T-helper 2 cell treated with Interferon-gamma antibody and Interleukin-4, amounts not matched to agents 100 ng/mL and 5 ng/mL, for 36 hours (primary cell): ENCODE results near the gene MCF2L. TPM values are rescaled to one million over a fixed set of nuclear protein-coding genes. Genes with fewer than 3 reads are reported as not detected.

ENCODE experiments used
- intact Hi-C: fragments of 100-400 bp; cut with micrococcal nuclease; formaldehyde crosslinking; loops from one replicate; pipeline ENCODE4 v1.15.1; 2023
- total RNA-seq: library from RNA; stranded (reverse); gene quantifications from 2 replicates; pipeline ENCODE4 v1.2.3, GENCODE V29; 2022

The MCF2L gene
- total RNA-seq, 1 donor from 2014 or later, result 0.14 TPM

- intact Hi-C loops, result no loop called here
Observed at GRCh38 chr13:112994781-112995355, 25.9 kb downstream of the MCF2L start.

GRCh38 chr13:112995395-112996191, 26.6 kb downstream of the MCF2L start:
- intact Hi-C loops, result no loop called here

DNA sequence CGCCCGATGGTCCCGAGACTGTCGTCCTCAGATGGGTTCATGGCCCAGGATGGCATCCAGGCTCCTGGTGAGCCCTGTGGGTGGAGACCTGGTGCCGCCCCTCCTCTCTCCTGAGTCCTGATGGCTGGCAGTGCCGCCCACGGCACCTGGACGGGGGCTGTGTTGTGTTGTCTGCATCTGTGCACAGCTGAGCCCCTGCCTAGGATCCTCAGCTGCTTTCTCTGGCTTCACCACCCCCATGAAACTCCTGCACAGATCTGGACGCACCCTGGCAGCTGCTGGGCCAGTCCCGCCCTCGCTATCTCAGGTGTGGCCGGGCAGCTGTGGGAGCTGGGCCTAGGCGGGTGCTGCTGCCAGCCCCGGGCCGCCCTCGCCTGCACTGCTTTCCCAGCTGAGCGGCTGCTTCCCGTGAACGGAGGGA, 27.7 kb downstream of the MCF2L start:
- intact Hi-C loops, result no loop called here

DNA sequence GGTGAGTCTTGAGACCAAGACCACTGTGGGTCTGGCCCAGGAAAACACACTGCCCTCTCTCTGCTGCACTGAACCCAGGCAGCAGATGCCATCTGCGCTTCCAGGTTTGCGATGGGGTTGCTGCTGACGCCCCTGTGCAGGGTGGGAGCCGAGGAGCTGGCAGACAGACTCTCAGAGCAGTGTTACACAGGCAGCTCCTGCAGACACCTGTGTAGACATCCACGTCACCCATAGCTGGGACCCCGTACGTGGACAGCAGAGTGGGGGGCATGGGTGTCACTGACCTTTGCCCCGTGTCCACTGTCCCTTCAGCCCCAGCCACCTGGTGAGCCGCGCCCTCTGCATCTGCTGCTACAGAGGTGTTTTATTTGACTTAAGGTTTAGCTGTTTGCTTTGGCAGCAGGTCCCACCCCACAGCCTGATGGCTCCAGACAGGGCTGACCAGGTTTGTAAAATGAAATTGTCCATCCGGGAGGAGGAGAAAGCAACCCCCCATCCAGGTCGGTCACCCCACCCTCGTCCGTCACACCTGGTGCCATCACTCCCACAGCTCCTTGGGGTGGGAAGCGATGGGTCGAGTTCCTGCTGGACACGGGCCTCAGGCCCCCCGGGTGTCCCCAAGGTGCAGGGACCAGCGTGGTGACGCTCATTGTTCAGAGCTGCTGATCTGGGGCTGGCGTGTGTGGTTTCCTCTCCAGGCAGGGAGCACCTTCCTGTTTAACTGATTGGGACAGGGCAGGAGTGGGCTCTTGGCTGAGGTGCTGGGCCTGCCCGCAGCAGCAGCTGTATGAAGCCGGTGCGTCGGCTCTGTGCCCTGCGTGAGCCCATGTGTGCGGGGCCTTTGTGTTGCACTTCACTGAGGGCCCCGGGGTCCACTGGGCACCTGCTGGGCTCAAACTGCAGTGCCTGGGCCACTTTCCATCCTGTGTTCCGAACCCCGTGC, 28.4 kb downstream of the MCF2L start:
- intact Hi-C loops, result no loop called here

GRCh38 chr13:112998521-112999280, 29.7 kb downstream of the MCF2L start:
- intact Hi-C loops, result no loop called here

DNA sequence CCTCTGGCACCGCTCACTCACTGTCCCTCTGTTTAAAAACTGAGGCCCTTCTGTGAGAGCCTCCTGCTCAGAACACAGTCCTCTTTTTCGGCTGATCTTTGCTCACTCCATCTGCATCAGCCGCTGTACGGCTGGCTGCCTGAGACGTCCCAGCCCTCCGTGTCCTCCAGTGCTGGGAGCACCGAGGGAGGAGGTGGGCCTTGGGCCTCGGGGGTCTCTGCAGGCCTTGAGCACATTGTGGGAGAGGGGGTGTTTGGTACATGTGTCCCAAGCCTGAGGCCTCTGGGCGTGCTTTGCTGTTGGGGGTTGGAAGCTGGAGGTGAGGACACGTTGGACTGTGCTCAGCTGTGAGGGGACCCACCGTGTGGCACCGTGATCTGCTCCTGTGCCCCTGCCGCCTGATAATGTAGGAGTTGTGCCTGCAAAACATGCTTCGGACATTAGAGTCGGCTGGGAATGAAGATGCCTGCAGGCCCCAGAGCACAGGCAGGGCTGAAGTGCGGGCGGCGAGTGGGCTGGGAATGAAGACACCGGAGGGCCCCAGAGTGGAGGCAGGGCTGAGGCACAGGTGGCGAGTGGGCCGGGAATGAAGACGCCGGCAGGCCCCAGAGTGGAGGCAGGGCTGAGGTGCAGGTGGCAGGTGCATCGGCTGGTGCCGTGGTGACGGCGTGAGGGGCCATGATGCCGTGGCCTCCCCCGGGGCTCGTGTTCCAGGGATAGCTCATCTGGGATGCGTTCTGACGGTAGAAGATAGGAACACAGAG, 30.6 kb downstream of the MCF2L start:
- intact Hi-C loops, result no loop called here

DNA sequence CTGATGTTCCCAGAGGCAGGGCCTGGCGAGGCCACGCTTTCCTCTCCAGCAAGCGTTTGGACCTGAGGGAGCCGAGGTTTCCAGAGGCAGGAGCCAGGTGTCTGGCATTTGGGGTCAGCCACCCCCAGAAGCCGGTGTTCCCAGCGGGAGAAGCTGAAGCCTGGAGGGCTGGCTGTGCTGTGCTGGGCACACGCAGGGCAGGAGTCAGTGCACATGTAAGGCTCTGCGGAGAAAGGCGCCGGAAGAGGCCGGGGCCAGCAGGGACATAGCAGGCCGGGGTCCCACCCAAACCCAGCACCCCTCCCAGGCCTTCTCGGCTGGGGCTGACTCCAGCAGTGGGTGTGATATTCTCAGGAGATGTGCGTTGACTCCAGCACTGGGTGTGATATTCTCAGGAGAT, 31.6 kb downstream of the MCF2L start:
- intact Hi-C loops, result no loop called here

DNA sequence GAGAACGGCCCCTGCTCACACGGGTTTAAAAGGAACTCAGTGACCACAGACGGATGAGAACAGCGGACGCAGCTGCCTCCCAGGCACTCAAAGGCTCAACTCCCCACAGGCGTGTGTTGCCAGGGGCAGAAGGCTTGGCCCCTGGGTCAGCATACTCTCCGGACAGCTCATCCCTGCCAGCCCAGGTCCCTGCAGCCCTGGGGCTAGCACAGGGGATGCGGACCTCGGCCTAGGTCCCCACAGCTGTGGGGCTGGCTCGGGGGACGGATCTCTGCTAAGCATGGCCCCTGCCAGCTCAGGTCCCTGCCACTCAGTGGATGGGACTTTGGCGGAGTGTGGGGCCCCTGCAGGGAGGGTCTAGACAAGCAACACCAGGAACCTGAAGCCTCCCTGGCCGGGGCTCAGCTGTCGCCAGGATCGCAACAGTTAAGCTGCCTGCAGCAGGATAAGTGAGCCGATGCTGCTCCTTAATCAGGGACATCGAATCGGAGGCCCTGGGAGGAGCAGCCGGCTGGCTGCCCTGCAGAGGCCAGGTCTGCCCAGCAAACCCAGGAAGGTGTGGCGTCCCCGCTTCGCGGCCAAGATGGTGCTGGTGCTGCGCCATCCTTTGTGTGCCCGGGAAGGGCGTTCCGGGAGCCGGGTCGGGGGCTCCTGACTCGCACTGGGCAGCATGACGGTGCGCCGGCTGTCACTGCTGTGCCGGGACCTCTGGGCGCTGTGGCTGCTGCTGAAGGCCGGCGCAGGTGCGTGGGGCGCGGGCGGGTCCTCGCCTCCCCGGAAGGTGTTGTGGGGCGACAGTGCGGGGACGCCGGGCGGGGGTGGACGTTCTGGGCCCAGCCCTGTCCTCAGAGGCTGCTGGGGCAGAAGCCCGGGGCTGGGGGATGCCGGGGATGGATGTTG, 32.5 kb downstream of the MCF2L start:
- intact Hi-C loops, result no loop called here

GRCh38 chr13:113002206-113002912, 33.3 kb downstream of the MCF2L start:
- intact Hi-C loops, result no loop called here

GRCh38 chr13:113002913-113003290, 33.9 kb downstream of the MCF2L start:
- intact Hi-C loops, result no loop called here

DNA sequence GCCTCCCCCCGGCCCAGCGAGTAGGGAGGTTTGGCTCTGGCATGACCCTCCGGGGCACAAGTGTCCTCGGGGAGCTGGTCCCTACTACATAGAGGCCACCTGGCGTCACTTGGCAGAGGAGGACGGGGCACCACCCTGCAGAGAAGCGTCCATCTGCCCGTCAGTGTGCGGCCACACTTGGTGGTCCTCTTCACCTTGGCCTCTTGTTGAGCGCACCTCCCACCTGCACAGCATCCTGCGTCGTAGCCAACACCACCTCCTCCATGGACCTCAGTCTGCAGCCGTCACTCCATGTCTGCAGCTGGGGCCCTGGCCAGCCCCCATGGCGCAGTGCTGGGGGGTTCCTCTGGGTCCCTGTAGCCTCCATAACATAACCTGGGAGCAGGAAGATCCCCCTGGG, 35.1 kb downstream of the MCF2L start:
- intact Hi-C loops, result no loop called here

GRCh38 chr13:113005076-113005865, 36.3 kb downstream of the MCF2L start:
- intact Hi-C loops, result no loop called here

DNA sequence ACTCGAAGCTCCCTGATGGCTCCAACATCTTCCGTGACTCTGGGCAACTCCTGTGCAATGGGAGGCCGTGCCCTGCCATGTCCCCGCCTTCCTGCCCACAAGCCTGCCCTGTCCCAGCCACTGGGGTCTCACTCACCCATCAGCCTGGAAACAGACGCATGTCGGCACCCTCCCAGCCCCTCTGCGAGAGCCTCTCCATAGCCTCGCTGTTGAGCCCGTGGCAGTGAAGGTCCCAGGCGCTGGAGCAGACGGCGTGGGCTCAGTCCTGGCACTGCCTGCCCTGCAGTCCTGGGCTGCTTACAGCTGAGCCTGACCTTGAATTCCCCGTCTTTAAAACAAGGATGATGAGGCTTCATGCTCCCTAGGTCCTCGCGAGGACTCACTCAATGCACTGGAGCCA, 37.0 kb downstream of the MCF2L start:
- intact Hi-C loops, result no loop called here

DNA sequence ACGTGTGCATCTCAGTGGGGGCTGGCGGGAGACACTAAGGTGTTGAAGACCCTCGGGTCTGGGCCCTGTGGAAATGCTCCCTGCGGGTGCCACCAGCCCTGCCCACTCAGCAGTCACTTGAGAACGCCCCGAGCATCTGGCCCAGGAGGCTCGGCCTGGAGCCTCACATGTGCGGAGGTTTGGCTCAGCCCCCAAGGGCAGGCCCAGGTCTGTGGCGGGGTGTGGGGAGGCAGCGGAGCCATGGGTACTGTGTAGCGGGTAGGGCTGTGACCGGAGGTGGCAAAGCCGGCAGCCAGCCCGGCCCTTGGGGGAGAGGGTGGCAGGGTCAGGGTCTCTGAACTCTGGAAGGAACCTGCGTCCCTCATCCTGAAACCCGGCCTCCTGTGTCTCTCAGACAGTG, 37.6 kb downstream of the MCF2L start:
- intact Hi-C loops, result no loop called here

GRCh38 chr13:113008851-113009250, 39.8 kb downstream of the MCF2L start:
- intact Hi-C loops, result no loop called here

DNA sequence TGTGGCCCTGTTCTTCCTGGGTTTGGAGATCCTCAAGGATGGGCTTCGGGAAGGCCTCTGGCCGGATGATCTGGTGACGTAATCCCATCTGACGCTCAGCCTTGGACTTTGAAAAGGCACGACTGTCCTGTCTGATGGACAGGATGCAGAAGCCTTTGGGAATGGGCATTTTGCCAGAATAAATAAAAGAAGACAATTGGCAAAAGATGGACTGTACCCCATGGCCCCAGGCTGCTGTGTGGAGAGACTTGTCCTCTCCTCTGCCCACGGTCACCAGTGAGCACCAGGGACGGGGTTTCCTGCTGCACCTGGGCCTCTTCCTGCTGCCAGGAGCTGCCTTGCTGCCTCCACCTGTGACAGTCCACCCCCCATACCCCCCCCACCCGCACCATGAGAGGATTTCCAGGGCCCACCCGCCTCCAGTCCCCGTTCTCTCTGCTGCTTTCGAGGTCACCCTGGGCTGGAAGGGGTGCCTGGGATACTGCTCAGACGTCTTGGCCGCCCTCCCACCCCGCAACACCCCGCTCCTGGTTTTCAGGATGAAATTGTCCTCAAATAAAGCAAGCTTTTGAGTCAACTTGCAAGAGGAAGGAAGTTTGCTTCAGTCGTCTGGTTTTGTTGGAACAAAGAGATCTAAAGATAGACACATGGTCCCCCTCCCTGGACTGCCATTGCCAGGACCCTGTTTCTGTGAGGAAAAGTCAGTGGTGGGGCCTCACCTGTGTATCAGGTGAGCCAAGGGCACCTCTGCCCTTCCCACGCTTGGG, 40.9 kb downstream of the MCF2L start:
- intact Hi-C loops, result no loop called here

- intact Hi-C loops, result no loop called here
Observed at GRCh38 chr13:113010510-113010865, 41.5 kb downstream of the MCF2L start.
